HL-60 (cell line): Measurements from ENCODE around the gene VPS41.
A peak's percentile ranks its signal among the peaks of the same experiment; 100 is the strongest.

ENCODE experiments used
- DNase-seq, 2 experiments: peaks; one replicate each; pipeline ENCODE4 v3.0.0-alpha.2; 2010 to 2020; ENCODE audit warnings: low read depth in 1 of 2, low spot score in 1 of 2
- H3K27ac ChIP-seq: fragments of 250-450 bp; sonication (Bioruptor Pico); replicated peaks from 2 replicates; pipeline ENCODE4 v1.5.1; 2020; ENCODE audit warnings: mild to moderate bottlenecking, moderate library complexity
- H3K27me3 ChIP-seq: fragments of 250-450 bp; sonication (Bioruptor Pico); 2 replicates; pipeline ENCODE4 v1.5.1; 2021; ENCODE audit warnings: mild to moderate bottlenecking, moderate library complexity; ENCODE audit not compliant: insufficient read depth, poor library complexity, severe bottlenecking
- H3K4me3 ChIP-seq: replicated peaks from 2 replicates; pipeline ENCODE4 v1.5.1; 2011; ENCODE audit warnings: mild to moderate bottlenecking, control low read depth, low read length; ENCODE audit not compliant: insufficient read depth
- GABPA ChIP-seq: IDR thresholded peaks from 2 replicates; pipeline ENCODE4 v1.6.1; 2012; ENCODE audit warnings: low read depth
- POLR2AphosphoS5 ChIP-seq: IDR thresholded peaks from 2 replicates; pipeline ENCODE4 v1.6.1; 2012; ENCODE audit warnings: low read depth
- SPI1 ChIP-seq: IDR thresholded peaks from 2 replicates; pipeline ENCODE4 v1.6.1; 2012; ENCODE audit warnings: low read depth, mild to moderate bottlenecking, borderline replicate concordance
- long read RNA-seq: library from polyadenylated mRNA; unstranded; transcript quantifications from one replicate; pipeline ENCODE4 v2.0.0, GENCODE V29; 2020
- TF ChIP-seq, protein P1 (sequence below): IDR thresholded peaks from 2 replicates; pipeline ENCODE4 v1.6.1; 2012; ENCODE audit warnings: low read depth; ENCODE audit not compliant: insufficient replicate concordance
- TF ChIP-seq, protein P2 (sequence below): IDR thresholded peaks from one replicate; pipeline ENCODE4 v1.5.1; 2011; ENCODE audit warnings: low read length, control low read depth, inconsistent platforms; ENCODE audit not compliant: insufficient read depth

The VPS41 gene
- long read RNA-seq, full-length matches to known transcripts = 197 of 257 reads
- long read RNA-seq, partial matches to known transcripts = 32 of 257 reads
- long read RNA-seq, other reads (novel, unspliced or antisense) = 28 of 257 reads

DNA sequence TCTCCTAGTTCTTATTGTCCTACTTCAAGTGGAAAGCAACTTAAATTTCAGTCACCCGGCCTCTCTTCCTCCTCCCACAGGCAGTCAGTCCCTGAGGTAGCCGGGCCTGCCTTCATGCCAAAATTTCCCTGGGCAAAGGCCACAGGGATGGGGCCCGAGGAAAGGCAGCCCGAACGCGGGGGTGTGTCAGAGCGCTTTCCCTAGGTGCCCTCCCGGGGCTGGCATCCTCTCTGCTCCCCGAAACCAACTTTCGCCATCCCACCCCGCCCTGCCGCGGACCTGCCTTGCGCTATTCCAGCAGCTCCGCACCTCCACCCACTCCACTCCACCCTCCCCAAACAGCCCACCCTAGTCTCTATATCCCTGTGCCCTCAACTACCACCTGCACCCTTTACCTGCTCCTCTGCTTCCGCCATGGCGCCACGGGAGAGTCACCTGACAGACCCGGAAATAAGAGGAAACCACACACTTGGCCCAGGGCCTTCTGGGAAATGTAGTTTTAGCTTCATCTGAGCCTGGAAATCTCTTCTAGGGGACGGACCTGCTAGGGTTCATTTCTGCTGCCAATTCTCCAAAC lies at the start of gene VPS41:
TSS of gene VPS41 (minus strand) at position 433 of the 577 bp plus-strand sequence. CDS start at position 416, 17 bp downstream.
- TF ChIP-seq POLR2AphosphoS5 = peak; percentile 53; the same call in 1 of the 2 replicates
- TF ChIP-seq, protein P1, sequence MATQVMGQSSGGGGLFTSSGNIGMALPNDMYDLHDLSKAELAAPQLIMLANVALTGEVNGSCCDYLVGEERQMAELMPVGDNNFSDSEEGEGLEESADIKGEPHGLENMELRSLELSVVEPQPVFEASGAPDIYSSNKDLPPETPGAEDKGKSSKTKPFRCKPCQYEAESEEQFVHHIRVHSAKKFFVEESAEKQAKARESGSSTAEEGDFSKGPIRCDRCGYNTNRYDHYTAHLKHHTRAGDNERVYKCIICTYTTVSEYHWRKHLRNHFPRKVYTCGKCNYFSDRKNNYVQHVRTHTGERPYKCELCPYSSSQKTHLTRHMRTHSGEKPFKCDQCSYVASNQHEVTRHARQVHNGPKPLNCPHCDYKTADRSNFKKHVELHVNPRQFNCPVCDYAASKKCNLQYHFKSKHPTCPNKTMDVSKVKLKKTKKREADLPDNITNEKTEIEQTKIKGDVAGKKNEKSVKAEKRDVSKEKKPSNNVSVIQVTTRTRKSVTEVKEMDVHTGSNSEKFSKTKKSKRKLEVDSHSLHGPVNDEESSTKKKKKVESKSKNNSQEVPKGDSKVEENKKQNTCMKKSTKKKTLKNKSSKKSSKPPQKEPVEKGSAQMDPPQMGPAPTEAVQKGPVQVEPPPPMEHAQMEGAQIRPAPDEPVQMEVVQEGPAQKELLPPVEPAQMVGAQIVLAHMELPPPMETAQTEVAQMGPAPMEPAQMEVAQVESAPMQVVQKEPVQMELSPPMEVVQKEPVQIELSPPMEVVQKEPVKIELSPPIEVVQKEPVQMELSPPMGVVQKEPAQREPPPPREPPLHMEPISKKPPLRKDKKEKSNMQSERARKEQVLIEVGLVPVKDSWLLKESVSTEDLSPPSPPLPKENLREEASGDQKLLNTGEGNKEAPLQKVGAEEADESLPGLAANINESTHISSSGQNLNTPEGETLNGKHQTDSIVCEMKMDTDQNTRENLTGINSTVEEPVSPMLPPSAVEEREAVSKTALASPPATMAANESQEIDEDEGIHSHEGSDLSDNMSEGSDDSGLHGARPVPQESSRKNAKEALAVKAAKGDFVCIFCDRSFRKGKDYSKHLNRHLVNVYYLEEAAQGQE = peak; percentile 43
- TF ChIP-seq GABPA = no peak
- Histone ChIP-seq H3K4me3 (peak within 1 kb of the TSS; percentile 99), H3K27ac (peak within 1 kb of the TSS; percentile 45), H3K27me3 (no peaks in the 10 kb centered on the region)
- peak; percentile 34 to 81 for DNase-seq

DNA sequence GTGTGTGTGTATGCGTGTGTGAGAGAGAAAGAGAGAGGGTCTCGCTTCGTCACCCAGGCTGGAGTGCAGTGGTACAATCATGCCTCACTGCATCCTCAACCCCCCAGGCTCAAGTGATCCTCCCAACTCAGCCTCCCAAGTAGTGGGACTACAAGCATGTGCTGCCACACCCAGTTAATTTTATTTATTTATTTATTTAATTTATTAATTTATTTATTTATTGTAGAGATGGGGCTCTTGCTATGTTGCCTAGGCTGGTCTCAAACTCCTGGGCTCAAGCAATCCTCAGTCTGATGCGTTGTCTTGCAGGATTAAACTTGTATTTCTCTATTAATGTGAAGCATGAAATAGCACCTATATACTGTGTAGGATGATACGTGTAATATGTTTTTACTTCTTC lies 46.9 kb upstream of the VPS41 start:
- DNase-seq = no peak
- no peak overlapping the region for H3K27ac ChIP-seq
- H3K27me3 ChIP-seq = peaks cover 3% of the 10 kb centered on the region
- no peak overlapping the region for H3K4me3 ChIP-seq
- no peak for TF ChIP-seq SPI1
- no peak for TF ChIP-seq GABPA
- TF ChIP-seq, protein P2, sequence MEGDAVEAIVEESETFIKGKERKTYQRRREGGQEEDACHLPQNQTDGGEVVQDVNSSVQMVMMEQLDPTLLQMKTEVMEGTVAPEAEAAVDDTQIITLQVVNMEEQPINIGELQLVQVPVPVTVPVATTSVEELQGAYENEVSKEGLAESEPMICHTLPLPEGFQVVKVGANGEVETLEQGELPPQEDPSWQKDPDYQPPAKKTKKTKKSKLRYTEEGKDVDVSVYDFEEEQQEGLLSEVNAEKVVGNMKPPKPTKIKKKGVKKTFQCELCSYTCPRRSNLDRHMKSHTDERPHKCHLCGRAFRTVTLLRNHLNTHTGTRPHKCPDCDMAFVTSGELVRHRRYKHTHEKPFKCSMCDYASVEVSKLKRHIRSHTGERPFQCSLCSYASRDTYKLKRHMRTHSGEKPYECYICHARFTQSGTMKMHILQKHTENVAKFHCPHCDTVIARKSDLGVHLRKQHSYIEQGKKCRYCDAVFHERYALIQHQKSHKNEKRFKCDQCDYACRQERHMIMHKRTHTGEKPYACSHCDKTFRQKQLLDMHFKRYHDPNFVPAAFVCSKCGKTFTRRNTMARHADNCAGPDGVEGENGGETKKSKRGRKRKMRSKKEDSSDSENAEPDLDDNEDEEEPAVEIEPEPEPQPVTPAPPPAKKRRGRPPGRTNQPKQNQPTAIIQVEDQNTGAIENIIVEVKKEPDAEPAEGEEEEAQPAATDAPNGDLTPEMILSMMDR = no peak
- TF ChIP-seq POLR2AphosphoS5 = no peak
- TF ChIP-seq, protein P1 = no peak

DNA sequence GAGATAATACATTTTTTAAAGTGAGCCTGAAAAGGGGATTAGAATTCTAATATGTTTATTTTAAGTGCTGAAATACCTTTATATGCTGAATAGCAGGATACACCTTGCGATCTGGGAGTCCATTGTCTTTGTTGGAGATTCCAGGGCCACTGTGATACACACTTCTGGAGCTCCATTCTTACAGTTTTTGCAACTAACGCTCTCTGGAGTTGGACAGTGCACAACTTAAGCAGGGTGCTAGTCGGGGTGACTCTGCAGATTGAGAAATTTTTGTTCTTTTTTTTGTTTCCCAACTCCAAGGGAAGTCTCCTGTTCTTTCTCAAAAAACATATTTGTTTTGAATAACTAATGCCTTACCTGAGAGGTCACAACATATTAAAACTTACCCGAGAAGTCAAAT lies 45.0 kb upstream of the VPS41 start:
- H3K4me3 ChIP-seq = no peak overlapping the region
- H3K27me3 ChIP-seq = peaks cover 5% of the 10 kb centered on the region
- no peak overlapping the region for H3K27ac ChIP-seq
- no peak for TF ChIP-seq POLR2AphosphoS5
- TF ChIP-seq SPI1 = no peak
- no peak for TF ChIP-seq GABPA
- TF ChIP-seq, protein P2 = no peak
- TF ChIP-seq, protein P1 = no peak
- no peak for DNase-seq
